ENCODE data around the gene RTCB.

GRCh38 chr22:32426881-32427280 is 14.8 kb upstream of the RTCB start:
- TF ChIP-seq POLR2AphosphoS5 (IDR thresholded peaks at IDR 0.05; ENCODE audit: low read depth, low read length), result no peak
- TF ChIP-seq TAF1 (IDR thresholded peaks at IDR 0.05; ENCODE audit: borderline replicate concordance, insufficient read depth, low read length), result no peak

All from PFSK-1 (cell line).